WTC11 (cell line): Measurements from ENCODE around the gene ATP11A. TPM values are rescaled to one million over a fixed set of nuclear protein-coding genes. Genes with fewer than 3 reads are reported as not detected.

Experiments used
- ATAC-seq: fragments of 200-7000 bp; cut with Tn5 transposase; 2 replicates; pipeline ENCODE4 v1.10.0; 2021; ENCODE audit warnings: mild to moderate bottlenecking, moderate library complexity
- CTCF ChIA-PET: fragments of 300-600 bp; sonication (Branson Sonifier 250); formaldehyde crosslinking; loops from one replicate; lab custom pipeline; 2021; ENCODE audit warnings: antibody characterized with exemption; lab: Charles Lee
- POLR2A ChIA-PET: fragments of 350-600 bp; sonication (Branson Sonifier 250); formaldehyde crosslinking; loops from one replicate; lab custom pipeline; 2021; ENCODE audit warnings: antibody characterized with exemption; lab: Charles Lee
- DNase-seq: peaks from one replicate; pipeline ENCODE4 v3.0.0; 2021; ENCODE audit warnings: low spot score
- H3K27ac Mint-ChIP-seq: 2 replicates; pipeline ENCODE4 v1.8.0; 2021; ENCODE audit warnings: mixed read lengths
- H3K27me3 Mint-ChIP-seq: 2 replicates; pipeline ENCODE4 v1.8.0; 2021; ENCODE audit warnings: low read depth, mild to moderate bottlenecking, moderate library complexity, mixed read lengths
- H3K36me3 Mint-ChIP-seq: 2 replicates; pipeline ENCODE4 v1.8.0; 2021; ENCODE audit warnings: mixed read lengths
- H3K4me1 Mint-ChIP-seq: 2 replicates; pipeline ENCODE4 v1.8.0; 2022; ENCODE audit warnings: mixed read lengths
- H3K4me3 Mint-ChIP-seq: 2 replicates; pipeline ENCODE4 v1.8.0; 2021; ENCODE audit warnings: mild to moderate bottlenecking, moderate library complexity, mixed read lengths
- H3K9me3 Mint-ChIP-seq: 2 replicates; pipeline ENCODE4 v1.8.0; 2021; ENCODE audit warnings: mixed read lengths
- ATF1 ChIP-seq: sonication (generic); formaldehyde crosslinking; IDR thresholded peaks from 2 replicates; pipeline ENCODE4 v1.8.1; 2023; ENCODE audit warnings: mild to moderate bottlenecking, moderate library complexity, missing genetic modification reagents
- ATF3 ChIP-seq: sonication (generic); formaldehyde crosslinking; conservative IDR thresholded peaks from 2 replicates; pipeline ENCODE4 v1.8.1; 2022; ENCODE audit warnings: mild to moderate bottlenecking, missing genetic modification reagents
- FOXJ3 ChIP-seq: sonication (generic); formaldehyde crosslinking; IDR thresholded peaks from 2 replicates; pipeline ENCODE4 v1.9.0; 2021; ENCODE audit warnings: missing genetic modification reagents, mild to moderate bottlenecking, borderline replicate concordance
- GABPB1 ChIP-seq: sonication (generic); formaldehyde crosslinking; IDR thresholded peaks from 2 replicates; pipeline ENCODE4 v1.8.1; 2023; ENCODE audit warnings: mild to moderate bottlenecking, missing genetic modification reagents
- GTF2I ChIP-seq: fragments of 250-450 bp; sonication (Bioruptor Pico); conservative IDR thresholded peaks from 2 replicates; pipeline ENCODE4 v1.4.0; 2021; ENCODE audit warnings: mild to moderate bottlenecking
- HMGA2 ChIP-seq: fragments of 250-450 bp; sonication (Bioruptor Pico); IDR thresholded peaks from 2 replicates; pipeline ENCODE4 v1.4.0; 2021; ENCODE audit warnings: mild to moderate bottlenecking, moderate library complexity
- KAT7 ChIP-seq: sonication (generic); formaldehyde crosslinking; IDR thresholded peaks from 2 replicates; pipeline ENCODE4 v1.8.1; 2023; ENCODE audit warnings: missing genetic modification reagents, mild to moderate bottlenecking, borderline replicate concordance
- NFE2L1 ChIP-seq: sonication (generic); formaldehyde crosslinking; IDR thresholded peaks from 2 replicates; pipeline ENCODE4 v1.8.1; 2023; ENCODE audit warnings: missing genetic modification reagents
- NR2C2 ChIP-seq: sonication (generic); formaldehyde crosslinking; IDR thresholded peaks from 2 replicates; pipeline ENCODE4 v1.8.0; 2022; ENCODE audit warnings: mild to moderate bottlenecking, missing genetic modification reagents
- PRRX2 ChIP-seq: fragments of 250-450 bp; sonication (Bioruptor Pico); IDR thresholded peaks from 2 replicates; pipeline ENCODE4 v1.8.0; 2021; ENCODE audit warnings: mild to moderate bottlenecking
- SP1 ChIP-seq: sonication (generic); formaldehyde crosslinking; conservative IDR thresholded peaks from 2 replicates; pipeline ENCODE4 v1.8.1; 2022; ENCODE audit warnings: missing genetic modification reagents
- TEAD1 ChIP-seq: sonication (generic); formaldehyde crosslinking; IDR thresholded peaks from 2 replicates; pipeline ENCODE4 v1.8.0; 2022; ENCODE audit warnings: mild to moderate bottlenecking, missing genetic modification reagents
- ZNF121 ChIP-seq: sonication (generic); formaldehyde crosslinking; IDR thresholded peaks from 2 replicates; pipeline ENCODE4 v1.8.0; 2023; ENCODE audit warnings: missing genetic modification reagents
- ZNF263 ChIP-seq: sonication (generic); formaldehyde crosslinking; IDR thresholded peaks from 2 replicates; pipeline ENCODE4 v1.8.1; 2022; ENCODE audit warnings: low read depth, mild to moderate bottlenecking, moderate library complexity, missing genetic modification reagents
- ZNF416 ChIP-seq: fragments of 250-450 bp; sonication (Bioruptor Pico); IDR thresholded peaks from 2 replicates; pipeline ENCODE4 v1.9.0; 2021; ENCODE audit warnings: mild to moderate bottlenecking, inconsistent platforms
- ZNF423 ChIP-seq: fragments of 250-450 bp; sonication (Bioruptor Pico); IDR thresholded peaks from 2 replicates; pipeline ENCODE4 v2.1.2; 2022; ENCODE audit warnings: mild to moderate bottlenecking, moderate library complexity
- total RNA-seq: library from RNA; stranded (reverse); gene quantifications from 3 replicates; pipeline ENCODE4 v1.2.3, GENCODE V29; 2021
- TF ChIP-seq, protein P1 (sequence below): sonication (generic); formaldehyde crosslinking; IDR thresholded peaks from 2 replicates; pipeline ENCODE4 v1.8.1; 2023; ENCODE audit warnings: mild to moderate bottlenecking, missing genetic modification reagents, borderline replicate concordance
- TF ChIP-seq, protein P2 (sequence below): fragments of 250-450 bp; sonication (Bioruptor Pico); IDR thresholded peaks from 2 replicates; pipeline ENCODE4 v1.9.0; 2021; ENCODE audit warnings: mild to moderate bottlenecking
- TF ChIP-seq, protein P3 (sequence below): sonication (generic); formaldehyde crosslinking; IDR thresholded peaks from 2 replicates; pipeline ENCODE4 v1.8.0; 2023; ENCODE audit warnings: missing genetic modification reagents, mild to moderate bottlenecking, borderline replicate concordance
- TF ChIP-seq, protein P4 (sequence below): sonication (generic); formaldehyde crosslinking; IDR thresholded peaks from 2 replicates; pipeline ENCODE4 v1.8.1; 2023; ENCODE audit warnings: mild to moderate bottlenecking, missing genetic modification reagents, moderate library complexity
- TF ChIP-seq, protein P5 (sequence below): fragments of 250-450 bp; sonication (Bioruptor Pico); IDR thresholded peaks from 2 replicates; pipeline ENCODE4 v2.1.2; 2022; ENCODE audit warnings: mild to moderate bottlenecking, moderate library complexity

Gene ATP11A
- total RNA-seq, 1 experiment from 2014 or later, result 100 TPM

DNA sequence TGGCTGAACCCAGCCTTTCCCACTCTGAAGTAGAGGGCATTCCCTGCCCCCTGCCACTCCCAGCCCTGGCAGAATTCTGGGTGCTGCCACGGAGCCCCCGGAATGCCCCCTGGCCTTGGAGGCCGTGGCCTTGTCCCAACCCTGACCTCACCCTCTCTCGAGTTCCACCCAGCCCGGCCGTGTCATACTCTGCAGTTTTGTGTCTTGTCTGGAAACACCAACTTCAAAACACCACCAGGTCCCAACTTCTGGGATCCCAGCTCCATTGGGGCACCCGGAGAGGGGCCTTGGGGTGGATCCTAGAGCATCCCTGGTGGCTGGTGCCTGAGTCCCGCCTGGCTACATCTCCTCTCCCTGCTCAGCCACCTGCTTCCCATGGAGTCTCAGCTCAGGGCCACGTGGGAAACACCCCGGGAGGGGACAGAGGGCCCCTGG is 197.7 kb downstream of the ATP11A start:
- ATAC-seq, result no peak
- H3K27ac Mint-ChIP-seq, result 0 out of 2 replicates have a peak overlapping the region, but pooled peaks have one; percentile 32
- POLR2A ChIA-PET, result no interaction called here
- DNase-seq, result no peak
- no peak overlapping the region for H3K4me3 Mint-ChIP-seq
- H3K9me3 Mint-ChIP-seq, result no peaks in the 10 kb centered on the region
- peaks cover 31% of the 10 kb centered on the region for H3K27me3 Mint-ChIP-seq
- CTCF ChIA-PET, result interaction anchor here (1.0 to 2.5 kb wide), 2 partner anchors 13 to 55 kb away, joined by 3 to 16 read pairs; no protein-coding TSS in a partner anchor
- H3K4me1 Mint-ChIP-seq, result peaks cover 34% of the 10 kb centered on the region
- H3K36me3 Mint-ChIP-seq, result peaks cover 7% of the 10 kb centered on the region; the same call in 1 of the 2 replicates
- TF ChIP-seq ZNF121 (CRISPR knock-in tag) (no peak), ZNF263 (no peak), HMGA2 (CRISPR knock-in tag) (no peak), ATF1 (CRISPR knock-in tag) (no peak), ATF3 (CRISPR knock-in tag) (no peak), FOXJ3 (CRISPR knock-in tag) (no peak), KAT7 (no peak)
- TF ChIP-seq, protein P1, sequence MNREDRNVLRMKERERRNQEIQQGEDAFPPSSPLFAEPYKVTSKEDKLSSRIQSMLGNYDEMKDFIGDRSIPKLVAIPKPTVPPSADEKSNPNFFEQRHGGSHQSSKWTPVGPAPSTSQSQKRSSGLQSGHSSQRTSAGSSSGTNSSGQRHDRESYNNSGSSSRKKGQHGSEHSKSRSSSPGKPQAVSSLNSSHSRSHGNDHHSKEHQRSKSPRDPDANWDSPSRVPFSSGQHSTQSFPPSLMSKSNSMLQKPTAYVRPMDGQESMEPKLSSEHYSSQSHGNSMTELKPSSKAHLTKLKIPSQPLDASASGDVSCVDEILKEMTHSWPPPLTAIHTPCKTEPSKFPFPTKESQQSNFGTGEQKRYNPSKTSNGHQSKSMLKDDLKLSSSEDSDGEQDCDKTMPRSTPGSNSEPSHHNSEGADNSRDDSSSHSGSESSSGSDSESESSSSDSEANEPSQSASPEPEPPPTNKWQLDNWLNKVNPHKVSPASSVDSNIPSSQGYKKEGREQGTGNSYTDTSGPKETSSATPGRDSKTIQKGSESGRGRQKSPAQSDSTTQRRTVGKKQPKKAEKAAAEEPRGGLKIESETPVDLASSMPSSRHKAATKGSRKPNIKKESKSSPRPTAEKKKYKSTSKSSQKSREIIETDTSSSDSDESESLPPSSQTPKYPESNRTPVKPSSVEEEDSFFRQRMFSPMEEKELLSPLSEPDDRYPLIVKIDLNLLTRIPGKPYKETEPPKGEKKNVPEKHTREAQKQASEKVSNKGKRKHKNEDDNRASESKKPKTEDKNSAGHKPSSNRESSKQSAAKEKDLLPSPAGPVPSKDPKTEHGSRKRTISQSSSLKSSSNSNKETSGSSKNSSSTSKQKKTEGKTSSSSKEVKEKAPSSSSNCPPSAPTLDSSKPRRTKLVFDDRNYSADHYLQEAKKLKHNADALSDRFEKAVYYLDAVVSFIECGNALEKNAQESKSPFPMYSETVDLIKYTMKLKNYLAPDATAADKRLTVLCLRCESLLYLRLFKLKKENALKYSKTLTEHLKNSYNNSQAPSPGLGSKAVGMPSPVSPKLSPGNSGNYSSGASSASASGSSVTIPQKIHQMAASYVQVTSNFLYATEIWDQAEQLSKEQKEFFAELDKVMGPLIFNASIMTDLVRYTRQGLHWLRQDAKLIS (CRISPR knock-in tag), result no peak
- TF ChIP-seq, all 79 proteins: peak for 0

GRCh38 chr13:112888238-112889111 is 198.6 kb downstream of the ATP11A start:
- Mint-ChIP-seq H3K9me3 (no peaks in the 10 kb centered on the region), H3K4me3 (no peak overlapping the region), H3K4me1 (peaks cover 43% of the 10 kb centered on the region), H3K27me3 (peaks cover 39% of the 10 kb centered on the region), H3K36me3 (peaks cover 7% of the 10 kb centered on the region; the same call in 1 of the 2 replicates), H3K27ac (no peak overlapping the region)
- no peak for DNase-seq
- ChIA-PET CTCF (interaction anchor here (1.0 kb wide), 1 partner anchor 54 kb away, joined by 3 read pairs; no protein-coding TSS in a partner anchor), POLR2A (no interaction called here)
- no peak for ATAC-seq
- TF ChIP-seq PRRX2 (CRISPR knock-in tag) (no peak), ATF3 (CRISPR knock-in tag) (no peak), NFE2L1 (no peak), ZNF416 (CRISPR knock-in tag) (no peak), NR2C2 (CRISPR knock-in tag) (no peak), GTF2I (CRISPR knock-in tag) (no peak), ZNF423 (CRISPR knock-in tag) (no peak), TEAD1 (CRISPR knock-in tag) (no peak), GABPB1 (CRISPR knock-in tag) (no peak), SP1 (CRISPR knock-in tag) (no peak)
- TF ChIP-seq, protein P2, sequence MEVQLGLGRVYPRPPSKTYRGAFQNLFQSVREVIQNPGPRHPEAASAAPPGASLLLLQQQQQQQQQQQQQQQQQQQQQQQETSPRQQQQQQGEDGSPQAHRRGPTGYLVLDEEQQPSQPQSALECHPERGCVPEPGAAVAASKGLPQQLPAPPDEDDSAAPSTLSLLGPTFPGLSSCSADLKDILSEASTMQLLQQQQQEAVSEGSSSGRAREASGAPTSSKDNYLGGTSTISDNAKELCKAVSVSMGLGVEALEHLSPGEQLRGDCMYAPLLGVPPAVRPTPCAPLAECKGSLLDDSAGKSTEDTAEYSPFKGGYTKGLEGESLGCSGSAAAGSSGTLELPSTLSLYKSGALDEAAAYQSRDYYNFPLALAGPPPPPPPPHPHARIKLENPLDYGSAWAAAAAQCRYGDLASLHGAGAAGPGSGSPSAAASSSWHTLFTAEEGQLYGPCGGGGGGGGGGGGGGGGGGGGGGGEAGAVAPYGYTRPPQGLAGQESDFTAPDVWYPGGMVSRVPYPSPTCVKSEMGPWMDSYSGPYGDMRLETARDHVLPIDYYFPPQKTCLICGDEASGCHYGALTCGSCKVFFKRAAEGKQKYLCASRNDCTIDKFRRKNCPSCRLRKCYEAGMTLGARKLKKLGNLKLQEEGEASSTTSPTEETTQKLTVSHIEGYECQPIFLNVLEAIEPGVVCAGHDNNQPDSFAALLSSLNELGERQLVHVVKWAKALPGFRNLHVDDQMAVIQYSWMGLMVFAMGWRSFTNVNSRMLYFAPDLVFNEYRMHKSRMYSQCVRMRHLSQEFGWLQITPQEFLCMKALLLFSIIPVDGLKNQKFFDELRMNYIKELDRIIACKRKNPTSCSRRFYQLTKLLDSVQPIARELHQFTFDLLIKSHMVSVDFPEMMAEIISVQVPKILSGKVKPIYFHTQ, result no peak
- TF ChIP-seq, protein P3, sequence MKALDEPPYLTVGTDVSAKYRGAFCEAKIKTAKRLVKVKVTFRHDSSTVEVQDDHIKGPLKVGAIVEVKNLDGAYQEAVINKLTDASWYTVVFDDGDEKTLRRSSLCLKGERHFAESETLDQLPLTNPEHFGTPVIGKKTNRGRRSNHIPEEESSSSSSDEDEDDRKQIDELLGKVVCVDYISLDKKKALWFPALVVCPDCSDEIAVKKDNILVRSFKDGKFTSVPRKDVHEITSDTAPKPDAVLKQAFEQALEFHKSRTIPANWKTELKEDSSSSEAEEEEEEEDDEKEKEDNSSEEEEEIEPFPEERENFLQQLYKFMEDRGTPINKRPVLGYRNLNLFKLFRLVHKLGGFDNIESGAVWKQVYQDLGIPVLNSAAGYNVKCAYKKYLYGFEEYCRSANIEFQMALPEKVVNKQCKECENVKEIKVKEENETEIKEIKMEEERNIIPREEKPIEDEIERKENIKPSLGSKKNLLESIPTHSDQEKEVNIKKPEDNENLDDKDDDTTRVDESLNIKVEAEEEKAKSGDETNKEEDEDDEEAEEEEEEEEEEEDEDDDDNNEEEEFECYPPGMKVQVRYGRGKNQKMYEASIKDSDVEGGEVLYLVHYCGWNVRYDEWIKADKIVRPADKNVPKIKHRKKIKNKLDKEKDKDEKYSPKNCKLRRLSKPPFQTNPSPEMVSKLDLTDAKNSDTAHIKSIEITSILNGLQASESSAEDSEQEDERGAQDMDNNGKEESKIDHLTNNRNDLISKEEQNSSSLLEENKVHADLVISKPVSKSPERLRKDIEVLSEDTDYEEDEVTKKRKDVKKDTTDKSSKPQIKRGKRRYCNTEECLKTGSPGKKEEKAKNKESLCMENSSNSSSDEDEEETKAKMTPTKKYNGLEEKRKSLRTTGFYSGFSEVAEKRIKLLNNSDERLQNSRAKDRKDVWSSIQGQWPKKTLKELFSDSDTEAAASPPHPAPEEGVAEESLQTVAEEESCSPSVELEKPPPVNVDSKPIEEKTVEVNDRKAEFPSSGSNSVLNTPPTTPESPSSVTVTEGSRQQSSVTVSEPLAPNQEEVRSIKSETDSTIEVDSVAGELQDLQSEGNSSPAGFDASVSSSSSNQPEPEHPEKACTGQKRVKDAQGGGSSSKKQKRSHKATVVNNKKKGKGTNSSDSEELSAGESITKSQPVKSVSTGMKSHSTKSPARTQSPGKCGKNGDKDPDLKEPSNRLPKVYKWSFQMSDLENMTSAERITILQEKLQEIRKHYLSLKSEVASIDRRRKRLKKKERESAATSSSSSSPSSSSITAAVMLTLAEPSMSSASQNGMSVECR (CRISPR knock-in tag), result no peak
- TF ChIP-seq, protein P4, sequence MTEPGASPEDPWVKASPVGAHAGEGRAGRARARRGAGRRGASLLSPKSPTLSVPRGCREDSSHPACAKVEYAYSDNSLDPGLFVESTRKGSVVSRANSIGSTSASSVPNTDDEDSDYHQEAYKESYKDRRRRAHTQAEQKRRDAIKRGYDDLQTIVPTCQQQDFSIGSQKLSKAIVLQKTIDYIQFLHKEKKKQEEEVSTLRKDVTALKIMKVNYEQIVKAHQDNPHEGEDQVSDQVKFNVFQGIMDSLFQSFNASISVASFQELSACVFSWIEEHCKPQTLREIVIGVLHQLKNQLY (CRISPR knock-in tag), result no peak
- TF ChIP-seq, protein P5, sequence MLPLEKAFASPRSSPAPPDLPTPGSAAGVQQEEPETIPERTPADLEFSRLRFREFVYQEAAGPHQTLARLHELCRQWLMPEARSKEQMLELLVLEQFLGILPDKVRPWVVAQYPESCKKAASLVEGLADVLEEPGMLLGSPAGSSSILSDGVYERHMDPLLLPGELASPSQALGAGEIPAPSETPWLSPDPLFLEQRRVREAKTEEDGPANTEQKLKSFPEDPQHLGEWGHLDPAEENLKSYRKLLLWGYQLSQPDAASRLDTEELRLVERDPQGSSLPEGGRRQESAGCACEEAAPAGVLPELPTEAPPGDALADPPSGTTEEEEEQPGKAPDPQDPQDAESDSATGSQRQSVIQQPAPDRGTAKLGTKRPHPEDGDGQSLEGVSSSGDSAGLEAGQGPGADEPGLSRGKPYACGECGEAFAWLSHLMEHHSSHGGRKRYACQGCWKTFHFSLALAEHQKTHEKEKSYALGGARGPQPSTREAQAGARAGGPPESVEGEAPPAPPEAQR (CRISPR knock-in tag), result no peak
